HCT116 (cell line): ENCODE data around the gene SLC6A19. TPM values are rescaled to one million over a fixed set of nuclear protein-coding genes. Genes with fewer than 3 reads are reported as not detected.

Source experiments
- ATAC-seq: fragments of 200-7000 bp; cut with Tn5 transposase; 2 replicates; pipeline ENCODE4 v1.9.1; 2020; ENCODE audit warnings: mild to moderate bottlenecking, moderate library complexity
- BruUV-seq: library from RNA; stranded (reverse); fragments of 400-500 nt; replicated peaks from 2 replicates; lab custom pipeline; 2021; lab: Mats Ljungman, UMichigan
- CTCF ChIA-PET: fragments of 300-600 bp; sonication (Branson Sonifier 250); formaldehyde crosslinking; loops from one replicate; lab custom pipeline; 2021; ENCODE audit warnings: antibody characterized with exemption; lab: Charles Lee
- POLR2A ChIA-PET: fragments of 300-600, 350-600 bp; sonication (Branson Sonifier 250); formaldehyde crosslinking; loops from one replicate; lab custom pipeline; 2021; ENCODE audit warnings: antibody characterized with exemption; lab: Charles Lee
- RAD21 ChIA-PET, 2 experiments: fragments of 300-600 bp; sonication (Branson Sonifier 250); formaldehyde crosslinking; loops; one replicate each; lab custom pipeline; 2023; ENCODE audit warnings: low total read pairs in 2 of 2; ENCODE audit not compliant: uncharacterized antibody in 2 of 2, unreplicated experiment in 2 of 2, low non-redundant PET in 1 of 2; lab: Charles Lee
- DNase-seq: peaks from one replicate; pipeline ENCODE4 v3.0.0-alpha.2; 2010; ENCODE audit warnings: low read depth, low spot score
- H2AFZ ChIP-seq: fragments of 200-600 bp; shearing (Covaris generic), sonication (generic); 2 replicates; pipeline ENCODE4 v1.6.1; 2017; ENCODE audit warnings: low read depth, mixed run types, mixed read lengths, antibody characterized with exemption, low read length; ENCODE audit not compliant: poor library complexity, severe bottlenecking
- H3K27ac ChIP-seq: 2 replicates; pipeline ENCODE4 v1.5.1; 2012; ENCODE audit warnings: low read depth, low read length
- H3K27me3 ChIP-seq: fragments of 200-600 bp; sonication (generic); 2 replicates; pipeline ENCODE4 v1.6.1; 2016; ENCODE audit warnings: mixed run types, low read length, mixed read lengths; ENCODE audit not compliant: insufficient read depth
- H3K36me3 ChIP-seq, 2 experiments: fragments of 200-500 bp in 1 of 2; fragments of 200-600 bp in 1 of 2; sonication (Bioruptor generic) in 1 of 2; sonication (generic) in 1 of 2; 2 replicates each; pipeline versions ENCODE4 v1.5.1 to v1.6.1; 2014 to 2016; ENCODE audit warnings: low read length in 2 of 2, inconsistent platforms in 1 of 2, mixed read lengths in 1 of 2, mixed run types in 1 of 2; ENCODE audit not compliant: insufficient read depth in 2 of 2, control insufficient read depth in 1 of 2
- H3K4me1 ChIP-seq, 2 experiments: fragments of 200-600 bp in 1 of 2; sonication (generic) in 1 of 2; 2 replicates each; pipeline versions ENCODE4 v1.5.1 to v1.6.1; 2012 to 2017; ENCODE audit warnings: low read length in 2 of 2, inconsistent platforms in 1 of 2, mild to moderate bottlenecking in 1 of 2, mixed read lengths in 1 of 2, mixed run types in 1 of 2, moderate library complexity in 1 of 2; ENCODE audit not compliant: insufficient read depth in 2 of 2, control insufficient read depth in 1 of 2
- H3K4me2 ChIP-seq: fragments of 200-600 bp; sonication (generic); 2 replicates; pipeline ENCODE4 v1.6.1; 2017; ENCODE audit warnings: mixed run types, low read length, mixed read lengths
- H3K4me3 ChIP-seq, 2 experiments: fragments of 200-600 bp in 1 of 2; sonication (generic) in 1 of 2; replicated peaks in 1 of 2; 2 replicates each; pipeline ENCODE4 v1.5.1; 2011 to 2016; ENCODE audit warnings: low read length in 2 of 2, control low read depth in 1 of 2, low read depth in 1 of 2, mild to moderate bottlenecking in 1 of 2, mixed read lengths in 1 of 2, mixed run types in 1 of 2
- H3K79me2 ChIP-seq: fragments of 200-600 bp; sonication (generic); 2 replicates; pipeline ENCODE4 v1.6.1; 2017; ENCODE audit warnings: mild to moderate bottlenecking, mixed run types, low read length, moderate library complexity, mixed read lengths; ENCODE audit not compliant: insufficient read depth
- H3K9ac ChIP-seq: fragments of 200-600 bp; sonication (generic); 2 replicates; pipeline ENCODE4 v1.6.1; 2016; ENCODE audit warnings: low read length, mixed read lengths
- H3K9me2 ChIP-seq: fragments of 200-600 bp; sonication (generic), shearing (Covaris generic); 2 replicates; pipeline ENCODE4 v1.6.1; 2017; ENCODE audit warnings: mixed run types, mild to moderate bottlenecking, moderate library complexity; ENCODE audit not compliant: insufficient read depth
- H3K9me3 ChIP-seq, 2 experiments: fragments of 200-500 bp in 1 of 2; fragments of 200-600 bp in 1 of 2; sonication (Bioruptor generic) in 1 of 2; sonication (generic) in 1 of 2; 2 replicates each; pipeline ENCODE4 v1.6.1; 2014 to 2017; ENCODE audit warnings: low read length in 2 of 2, mixed read lengths in 2 of 2, inconsistent platforms in 1 of 2, low read depth in 1 of 2, mild to moderate bottlenecking in 1 of 2, mixed run types in 1 of 2, moderate library complexity in 1 of 2; ENCODE audit not compliant: control insufficient read depth in 1 of 2, insufficient read depth in 1 of 2
- H4K20me1 ChIP-seq: fragments of 200-600 bp; sonication (generic), shearing (Covaris generic); 2 replicates; pipeline ENCODE4 v1.6.1; 2017; ENCODE audit warnings: mixed run types, mild to moderate bottlenecking, moderate library complexity; ENCODE audit not compliant: insufficient read depth
- CBX3 ChIP-seq: IDR thresholded peaks from 2 replicates; pipeline ENCODE4 v1.6.1; 2012; ENCODE audit warnings: low read depth
- EGR1 ChIP-seq: IDR thresholded peaks from 2 replicates; pipeline ENCODE4 v1.6.1; 2012; ENCODE audit warnings: low read depth
- ELF1 ChIP-seq: IDR thresholded peaks from 2 replicates; pipeline ENCODE4 v1.6.1; 2012; ENCODE audit warnings: low read depth, borderline replicate concordance
- EZH2phosphoT487 ChIP-seq: fragments of 200-600 bp; IDR thresholded peaks from 2 replicates; pipeline ENCODE4 v1.6.1; 2018; ENCODE audit warnings: antibody characterized with exemption, borderline replicate concordance
- FOSL1 ChIP-seq: IDR thresholded peaks from 2 replicates; pipeline ENCODE4 v1.6.1; 2012; ENCODE audit warnings: low read depth
- JUND ChIP-seq: IDR thresholded peaks from 2 replicates; pipeline ENCODE4 v1.6.1; 2012
- POLR2A ChIP-seq: IDR thresholded peaks from 2 replicates; pipeline ENCODE4 v1.7.0; 2011; ENCODE audit warnings: borderline replicate concordance; ENCODE audit not compliant: insufficient read depth, insufficient read length; ENCODE audit errors: extremely low read depth
- RAD21 ChIP-seq: IDR thresholded peaks from 2 replicates; pipeline ENCODE4 v1.6.1; 2012; ENCODE audit warnings: low read depth, mild to moderate bottlenecking
- SRF ChIP-seq: IDR thresholded peaks from 2 replicates; pipeline ENCODE4 v1.6.1; 2012; ENCODE audit warnings: low read depth
- ZFX ChIP-seq: fragments of 450-650 bp; IDR thresholded peaks from 2 replicates; pipeline ENCODE4 v1.6.1; 2017
- intact Hi-C: fragments of 100-400 bp; cut with micrococcal nuclease; formaldehyde crosslinking; loops from 2 replicates; pipeline ENCODE4 v1.10.0; 2022
- total RNA-seq: library from RNA; stranded (reverse); gene quantifications from one replicate; pipeline ENCODE4 v1.2.1, GENCODE V29; 2021; ENCODE audit not compliant: unreplicated experiment
- TF ChIP-seq, protein P1 (sequence below): IDR thresholded peaks from 2 replicates; pipeline ENCODE4 v1.6.1; 2012
- TF ChIP-seq, protein P2 (sequence below): IDR thresholded peaks from 2 replicates; pipeline ENCODE4 v1.6.1; 2011; ENCODE audit warnings: mild to moderate bottlenecking, low read length, moderate library complexity; ENCODE audit not compliant: insufficient replicate concordance; ENCODE audit errors: extremely low read depth
- TF ChIP-seq, protein P3 (sequence below), 3 experiments: fragments of 200-600 bp in 1 of 3; sonication (generic) in 1 of 3; IDR thresholded peaks in 2 of 3; conservative IDR thresholded peaks in 1 of 3; 2 replicates each; pipeline ENCODE4 v1.5.1; 2012 to 2017; ENCODE audit warnings: low read depth in 2 of 3, low read length in 2 of 3, antibody characterized with exemption in 1 of 3, borderline replicate concordance in 1 of 3, control low read depth in 1 of 3, mild to moderate bottlenecking in 1 of 3, mixed read lengths in 1 of 3, mixed run types in 1 of 3, moderate library complexity in 1 of 3; ENCODE audit not compliant: insufficient read depth in 1 of 3

SLC6A19 gene
- total RNA-seq, 1 experiment from 2014 or later: not detected

DNA sequence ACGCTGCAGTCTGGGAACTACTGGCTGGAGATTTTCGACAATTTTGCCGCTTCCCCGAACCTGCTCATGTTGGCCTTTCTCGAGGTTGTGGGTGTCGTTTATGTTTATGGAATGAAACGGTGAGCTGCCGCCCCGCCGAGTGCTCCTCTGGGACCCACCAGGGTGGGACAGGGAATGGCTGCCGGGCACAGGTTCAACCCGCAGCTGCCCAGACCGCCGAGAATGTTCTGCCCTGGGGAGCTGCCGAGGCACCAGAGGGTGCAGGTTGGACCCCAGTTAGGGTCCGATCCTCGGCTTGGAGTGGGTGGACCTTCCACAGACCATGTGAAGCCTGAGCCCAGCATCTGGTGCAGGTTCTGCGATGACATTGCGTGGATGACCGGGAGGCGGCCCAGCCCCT lies 42.9 kb downstream of the SLC6A19 start:
- Histone ChIP-seq H3K9me3 (no peaks in the 10 kb centered on the region), H3K36me3 (no peaks in the 10 kb centered on the region), H3K27ac (no peak overlapping the region), H3K4me1 (no peaks in the 10 kb centered on the region), H3K79me2 (no peaks in the 10 kb centered on the region), H3K4me3 (no peak overlapping the region), H3K27me3 (no peaks in the 10 kb centered on the region), H3K9me2 (no peaks in the 10 kb centered on the region), H4K20me1 (no peaks in the 10 kb centered on the region), H2AFZ (no peak overlapping the region), H3K9ac (no peak overlapping the region), H3K4me2 (no peak overlapping the region)
- RAD21 ChIA-PET: no interaction called here
- no TSS peak for BruUV-seq
- CTCF ChIA-PET: no interaction called here
- POLR2A ChIA-PET: no interaction called here
- intact Hi-C loops: no loop called here
- TF ChIP-seq POLR2A: no peak
- TF ChIP-seq JUND: no peak
- TF ChIP-seq ZFX: no peak
- TF ChIP-seq, protein P1, sequence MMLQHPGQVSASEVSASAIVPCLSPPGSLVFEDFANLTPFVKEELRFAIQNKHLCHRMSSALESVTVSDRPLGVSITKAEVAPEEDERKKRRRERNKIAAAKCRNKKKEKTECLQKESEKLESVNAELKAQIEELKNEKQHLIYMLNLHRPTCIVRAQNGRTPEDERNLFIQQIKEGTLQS: no peak
- TF ChIP-seq, protein P2, sequence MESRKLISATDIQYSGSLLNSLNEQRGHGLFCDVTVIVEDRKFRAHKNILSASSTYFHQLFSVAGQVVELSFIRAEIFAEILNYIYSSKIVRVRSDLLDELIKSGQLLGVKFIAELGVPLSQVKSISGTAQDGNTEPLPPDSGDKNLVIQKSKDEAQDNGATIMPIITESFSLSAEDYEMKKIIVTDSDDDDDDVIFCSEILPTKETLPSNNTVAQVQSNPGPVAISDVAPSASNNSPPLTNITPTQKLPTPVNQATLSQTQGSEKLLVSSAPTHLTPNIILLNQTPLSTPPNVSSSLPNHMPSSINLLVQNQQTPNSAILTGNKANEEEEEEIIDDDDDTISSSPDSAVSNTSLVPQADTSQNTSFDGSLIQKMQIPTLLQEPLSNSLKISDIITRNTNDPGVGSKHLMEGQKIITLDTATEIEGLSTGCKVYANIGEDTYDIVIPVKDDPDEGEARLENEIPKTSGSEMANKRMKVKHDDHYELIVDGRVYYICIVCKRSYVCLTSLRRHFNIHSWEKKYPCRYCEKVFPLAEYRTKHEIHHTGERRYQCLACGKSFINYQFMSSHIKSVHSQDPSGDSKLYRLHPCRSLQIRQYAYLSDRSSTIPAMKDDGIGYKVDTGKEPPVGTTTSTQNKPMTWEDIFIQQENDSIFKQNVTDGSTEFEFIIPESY: no peak
- TF ChIP-seq EZH2phosphoT487: no peak
- no peak for TF ChIP-seq EGR1
- TF ChIP-seq FOSL1: no peak
- no peak for DNase-seq
- no peak for ATAC-seq

DNA sequence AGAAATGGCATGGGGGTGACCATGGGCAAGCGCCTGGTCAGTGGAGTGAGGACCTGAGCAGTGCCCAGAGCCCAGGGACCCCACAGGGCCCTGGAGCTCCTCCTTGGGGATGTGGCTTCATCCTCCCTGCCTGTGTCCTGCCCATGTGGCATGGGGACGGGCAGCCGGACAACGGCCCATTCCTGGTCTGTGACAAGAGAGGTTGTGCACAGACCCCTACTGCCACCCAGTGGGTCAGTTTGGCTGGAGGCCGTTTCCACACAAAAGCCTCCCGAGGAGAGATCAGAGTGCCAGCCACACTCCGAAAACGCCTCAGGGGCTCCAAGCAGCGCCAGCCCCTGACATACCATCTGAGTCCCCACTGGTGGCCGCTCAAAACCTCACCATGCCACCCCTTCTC lies 43.6 kb downstream of the SLC6A19 start:
- H3K27me3 ChIP-seq: no peaks in the 10 kb centered on the region
- no peak for DNase-seq
- BruUV-seq: no TSS peak

More for the DNA sequence above, 43.6 kb downstream of the SLC6A19 start:
- no peaks in the 10 kb centered on the region for H4K20me1 ChIP-seq
- H3K9ac ChIP-seq: no peak overlapping the region
- no peak overlapping the region for H3K4me3 ChIP-seq
- no peaks in the 10 kb centered on the region for H3K4me1 ChIP-seq
- H3K9me3 ChIP-seq: no peaks in the 10 kb centered on the region
- ATAC-seq: peak; percentile 44
- POLR2A ChIA-PET: no interaction called here
- CTCF ChIA-PET: no interaction called here
- RAD21 ChIA-PET: no interaction called here
- H2AFZ ChIP-seq: no peak overlapping the region
- no peak overlapping the region for H3K4me2 ChIP-seq
- intact Hi-C loops: loop anchor here (1.0 kb wide), 2 partner anchors 36 to 77 kb away; no protein-coding TSS in a partner anchor
- no peaks in the 10 kb centered on the region for H3K9me2 ChIP-seq
- no peak overlapping the region for H3K27ac ChIP-seq
- no peak for TF ChIP-seq ZFX
- TF ChIP-seq RAD21: peak; percentile 51
- TF ChIP-seq POLR2A: no peak
- TF ChIP-seq CBX3: no peak
- TF ChIP-seq SRF: no peak
- TF ChIP-seq, protein P3, sequence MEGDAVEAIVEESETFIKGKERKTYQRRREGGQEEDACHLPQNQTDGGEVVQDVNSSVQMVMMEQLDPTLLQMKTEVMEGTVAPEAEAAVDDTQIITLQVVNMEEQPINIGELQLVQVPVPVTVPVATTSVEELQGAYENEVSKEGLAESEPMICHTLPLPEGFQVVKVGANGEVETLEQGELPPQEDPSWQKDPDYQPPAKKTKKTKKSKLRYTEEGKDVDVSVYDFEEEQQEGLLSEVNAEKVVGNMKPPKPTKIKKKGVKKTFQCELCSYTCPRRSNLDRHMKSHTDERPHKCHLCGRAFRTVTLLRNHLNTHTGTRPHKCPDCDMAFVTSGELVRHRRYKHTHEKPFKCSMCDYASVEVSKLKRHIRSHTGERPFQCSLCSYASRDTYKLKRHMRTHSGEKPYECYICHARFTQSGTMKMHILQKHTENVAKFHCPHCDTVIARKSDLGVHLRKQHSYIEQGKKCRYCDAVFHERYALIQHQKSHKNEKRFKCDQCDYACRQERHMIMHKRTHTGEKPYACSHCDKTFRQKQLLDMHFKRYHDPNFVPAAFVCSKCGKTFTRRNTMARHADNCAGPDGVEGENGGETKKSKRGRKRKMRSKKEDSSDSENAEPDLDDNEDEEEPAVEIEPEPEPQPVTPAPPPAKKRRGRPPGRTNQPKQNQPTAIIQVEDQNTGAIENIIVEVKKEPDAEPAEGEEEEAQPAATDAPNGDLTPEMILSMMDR (IDR thresholded peaks at IDR 0.05 in 2 of 3, conservative IDR thresholded peaks at IDR 0.05 in 1 of 3; ENCODE audit: borderline replicate concordance in 1 of 3, insufficient read depth in 1 of 3, low read depth in 2 of 3, low read length in 2 of 3): peak; percentile 9 to 31 (median 14); a peak in 1 of 6 replicates
- no peak for TF ChIP-seq ELF1
- TF ChIP-seq, all 23 proteins: peak for 2
- Histone ChIP-seq H3K79me2 (no peaks in the 10 kb centered on the region), H3K36me3 (no peaks in the 10 kb centered on the region)
